WTC11 (cell line): ENCODE results near the gene RARA. TPM values are rescaled to one million over a fixed set of nuclear protein-coding genes. Genes with fewer than 3 reads are reported as not detected.

Source experiments
- ATAC-seq: fragments of 200-7000 bp; cut with Tn5 transposase; 2 replicates; pipeline ENCODE4 v1.10.0; 2021; ENCODE audit warnings: mild to moderate bottlenecking, moderate library complexity
- CTCF ChIA-PET: fragments of 300-600 bp; sonication (Branson Sonifier 250); formaldehyde crosslinking; loops from one replicate; lab custom pipeline; 2021; ENCODE audit warnings: antibody characterized with exemption; lab: Charles Lee
- POLR2A ChIA-PET: fragments of 350-600 bp; sonication (Branson Sonifier 250); formaldehyde crosslinking; loops from one replicate; lab custom pipeline; 2021; ENCODE audit warnings: antibody characterized with exemption; lab: Charles Lee
- DNase-seq: peaks from one replicate; pipeline ENCODE4 v3.0.0; 2021; ENCODE audit warnings: low spot score
- H3K27ac Mint-ChIP-seq: 2 replicates; pipeline ENCODE4 v1.8.0; 2021; ENCODE audit warnings: mixed read lengths
- H3K27me3 Mint-ChIP-seq: 2 replicates; pipeline ENCODE4 v1.8.0; 2021; ENCODE audit warnings: low read depth, mild to moderate bottlenecking, moderate library complexity, mixed read lengths
- H3K36me3 Mint-ChIP-seq: 2 replicates; pipeline ENCODE4 v1.8.0; 2021; ENCODE audit warnings: mixed read lengths
- H3K4me1 Mint-ChIP-seq: 2 replicates; pipeline ENCODE4 v1.8.0; 2022; ENCODE audit warnings: mixed read lengths
- H3K4me3 Mint-ChIP-seq: 2 replicates; pipeline ENCODE4 v1.8.0; 2021; ENCODE audit warnings: mild to moderate bottlenecking, moderate library complexity, mixed read lengths
- H3K9me3 Mint-ChIP-seq: 2 replicates; pipeline ENCODE4 v1.8.0; 2021; ENCODE audit warnings: mixed read lengths
- ARID4B ChIP-seq: sonication (generic); formaldehyde crosslinking; IDR thresholded peaks from 2 replicates; pipeline ENCODE4 v1.8.0; 2023; ENCODE audit warnings: missing genetic modification reagents, mild to moderate bottlenecking, borderline replicate concordance
- FOXP1 ChIP-seq: sonication (generic); formaldehyde crosslinking; IDR thresholded peaks from 2 replicates; pipeline ENCODE4 v1.8.0; 2022; ENCODE audit warnings: missing genetic modification reagents, mild to moderate bottlenecking, moderate library complexity, borderline replicate concordance
- GRHL2 ChIP-seq: fragments of 250-450 bp; sonication (Bioruptor Pico); IDR thresholded peaks from 2 replicates; pipeline ENCODE4 v1.8.0; 2022; ENCODE audit warnings: mild to moderate bottlenecking, moderate library complexity; ENCODE audit not compliant: insufficient replicate concordance, severe bottlenecking
- IRF1 ChIP-seq: sonication (generic); formaldehyde crosslinking; IDR thresholded peaks from 2 replicates; pipeline ENCODE4 v1.8.0; 2023; ENCODE audit warnings: missing genetic modification reagents
- IRF2 ChIP-seq: sonication (generic); formaldehyde crosslinking; IDR thresholded peaks from 2 replicates; pipeline ENCODE4 v1.8.0; 2022; ENCODE audit warnings: low read depth, missing genetic modification reagents, borderline replicate concordance
- KAT7 ChIP-seq: sonication (generic); formaldehyde crosslinking; IDR thresholded peaks from 2 replicates; pipeline ENCODE4 v1.8.1; 2023; ENCODE audit warnings: missing genetic modification reagents, mild to moderate bottlenecking, borderline replicate concordance
- MYBL2 ChIP-seq: sonication (generic); formaldehyde crosslinking; IDR thresholded peaks from 2 replicates; pipeline ENCODE4 v1.8.1; 2023; ENCODE audit warnings: mild to moderate bottlenecking, moderate library complexity, missing genetic modification reagents
- NR1H2 ChIP-seq: sonication (generic); formaldehyde crosslinking; IDR thresholded peaks from 2 replicates; pipeline ENCODE4 v1.9.0; 2021; ENCODE audit warnings: mild to moderate bottlenecking, moderate library complexity, missing genetic modification reagents
- SMAD4 ChIP-seq: sonication (generic); formaldehyde crosslinking; IDR thresholded peaks from 2 replicates; pipeline ENCODE4 v1.8.0; 2022; ENCODE audit warnings: mild to moderate bottlenecking, missing genetic modification reagents
- SP1 ChIP-seq: sonication (generic); formaldehyde crosslinking; conservative IDR thresholded peaks from 2 replicates; pipeline ENCODE4 v1.8.1; 2022; ENCODE audit warnings: missing genetic modification reagents
- ZNF281 ChIP-seq: sonication (generic); formaldehyde crosslinking; IDR thresholded peaks from 2 replicates; pipeline ENCODE4 v1.8.0; 2023; ENCODE audit warnings: mild to moderate bottlenecking, missing genetic modification reagents
- total RNA-seq: library from RNA; stranded (reverse); gene quantifications from 3 replicates; pipeline ENCODE4 v1.2.3, GENCODE V29; 2021
- TF ChIP-seq, protein P1 (sequence below): fragments of 250-450 bp; sonication (Bioruptor Pico); IDR thresholded peaks from 2 replicates; pipeline ENCODE4 v1.9.0; 2021; ENCODE audit warnings: mild to moderate bottlenecking, borderline replicate concordance
- TF ChIP-seq, protein P2 (sequence below): sonication (generic); formaldehyde crosslinking; IDR thresholded peaks from 2 replicates; pipeline ENCODE4 v1.8.0; 2022; ENCODE audit warnings: mild to moderate bottlenecking, missing genetic modification reagents
- TF ChIP-seq, protein P3 (sequence below): sonication (generic); formaldehyde crosslinking; IDR thresholded peaks from 2 replicates; pipeline ENCODE4 v1.8.1; 2022; ENCODE audit warnings: missing genetic modification reagents, borderline replicate concordance
- TF ChIP-seq, protein P4 (sequence below): sonication (generic); formaldehyde crosslinking; IDR thresholded peaks from 2 replicates; pipeline ENCODE4 v1.8.1; 2022; ENCODE audit warnings: low read depth, mild to moderate bottlenecking, moderate library complexity, missing genetic modification reagents, borderline replicate concordance

RARA gene
- total RNA-seq, 1 experiment from 2014 or later: 20.7 TPM

GRCh38 chr17:40316571-40317344 lies 7.8 kb downstream of the RARA start (continued):
- TF ChIP-seq, protein P1, sequence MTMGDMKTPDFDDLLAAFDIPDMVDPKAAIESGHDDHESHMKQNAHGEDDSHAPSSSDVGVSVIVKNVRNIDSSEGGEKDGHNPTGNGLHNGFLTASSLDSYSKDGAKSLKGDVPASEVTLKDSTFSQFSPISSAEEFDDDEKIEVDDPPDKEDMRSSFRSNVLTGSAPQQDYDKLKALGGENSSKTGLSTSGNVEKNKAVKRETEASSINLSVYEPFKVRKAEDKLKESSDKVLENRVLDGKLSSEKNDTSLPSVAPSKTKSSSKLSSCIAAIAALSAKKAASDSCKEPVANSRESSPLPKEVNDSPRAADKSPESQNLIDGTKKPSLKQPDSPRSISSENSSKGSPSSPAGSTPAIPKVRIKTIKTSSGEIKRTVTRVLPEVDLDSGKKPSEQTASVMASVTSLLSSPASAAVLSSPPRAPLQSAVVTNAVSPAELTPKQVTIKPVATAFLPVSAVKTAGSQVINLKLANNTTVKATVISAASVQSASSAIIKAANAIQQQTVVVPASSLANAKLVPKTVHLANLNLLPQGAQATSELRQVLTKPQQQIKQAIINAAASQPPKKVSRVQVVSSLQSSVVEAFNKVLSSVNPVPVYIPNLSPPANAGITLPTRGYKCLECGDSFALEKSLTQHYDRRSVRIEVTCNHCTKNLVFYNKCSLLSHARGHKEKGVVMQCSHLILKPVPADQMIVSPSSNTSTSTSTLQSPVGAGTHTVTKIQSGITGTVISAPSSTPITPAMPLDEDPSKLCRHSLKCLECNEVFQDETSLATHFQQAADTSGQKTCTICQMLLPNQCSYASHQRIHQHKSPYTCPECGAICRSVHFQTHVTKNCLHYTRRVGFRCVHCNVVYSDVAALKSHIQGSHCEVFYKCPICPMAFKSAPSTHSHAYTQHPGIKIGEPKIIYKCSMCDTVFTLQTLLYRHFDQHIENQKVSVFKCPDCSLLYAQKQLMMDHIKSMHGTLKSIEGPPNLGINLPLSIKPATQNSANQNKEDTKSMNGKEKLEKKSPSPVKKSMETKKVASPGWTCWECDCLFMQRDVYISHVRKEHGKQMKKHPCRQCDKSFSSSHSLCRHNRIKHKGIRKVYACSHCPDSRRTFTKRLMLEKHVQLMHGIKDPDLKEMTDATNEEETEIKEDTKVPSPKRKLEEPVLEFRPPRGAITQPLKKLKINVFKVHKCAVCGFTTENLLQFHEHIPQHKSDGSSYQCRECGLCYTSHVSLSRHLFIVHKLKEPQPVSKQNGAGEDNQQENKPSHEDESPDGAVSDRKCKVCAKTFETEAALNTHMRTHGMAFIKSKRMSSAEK (CRISPR knock-in tag): no peak
- TF ChIP-seq ARID4B (CRISPR knock-in tag) (0 out of 2 replicates have a peak, but pooled peaks have one; percentile 26), GRHL2 (CRISPR knock-in tag) (no peak)
- TF ChIP-seq, protein P2, sequence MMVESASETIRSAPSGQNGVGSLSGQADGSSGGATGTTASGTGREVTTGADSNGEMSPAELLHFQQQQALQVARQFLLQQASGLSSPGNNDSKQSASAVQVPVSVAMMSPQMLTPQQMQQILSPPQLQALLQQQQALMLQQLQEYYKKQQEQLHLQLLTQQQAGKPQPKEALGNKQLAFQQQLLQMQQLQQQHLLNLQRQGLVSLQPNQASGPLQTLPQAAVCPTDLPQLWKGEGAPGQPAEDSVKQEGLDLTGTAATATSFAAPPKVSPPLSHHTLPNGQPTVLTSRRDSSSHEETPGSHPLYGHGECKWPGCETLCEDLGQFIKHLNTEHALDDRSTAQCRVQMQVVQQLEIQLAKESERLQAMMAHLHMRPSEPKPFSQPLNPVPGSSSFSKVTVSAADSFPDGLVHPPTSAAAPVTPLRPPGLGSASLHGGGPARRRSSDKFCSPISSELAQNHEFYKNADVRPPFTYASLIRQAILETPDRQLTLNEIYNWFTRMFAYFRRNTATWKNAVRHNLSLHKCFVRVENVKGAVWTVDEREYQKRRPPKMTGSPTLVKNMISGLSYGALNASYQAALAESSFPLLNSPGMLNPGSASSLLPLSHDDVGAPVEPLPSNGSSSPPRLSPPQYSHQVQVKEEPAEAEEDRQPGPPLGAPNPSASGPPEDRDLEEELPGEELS (CRISPR knock-in tag): no peak
- TF ChIP-seq, all 79 proteins: peak for 4

- ATAC-seq: peak; percentile 45
- Mint-ChIP-seq H3K4me1 (peaks cover 73% of the 10 kb centered on the region), H3K9me3 (no peaks in the 10 kb centered on the region), H3K4me3 (peak overlapping the region; percentile 90), H3K27me3 (peaks cover 22% of the 10 kb centered on the region), H3K27ac (peak overlapping the region; percentile 97; the same call in 1 of the 2 replicates), H3K36me3 (no peaks in the 10 kb centered on the region)
- POLR2A ChIA-PET: interaction anchor here (1.1 to 2.0 kb wide), 3 partner anchors 10 to 31 kb away, joined by 3 to 17 read pairs (median 5); no protein-coding TSS in a partner anchor
- DNase-seq: peak; percentile 78
- CTCF ChIA-PET: interaction anchor here (0.7 to 3.5 kb wide), 42 partner anchors 9 to 1422 kb away, joined by 3 to 117 read pairs (median 4); partner anchors contain the start of genes CDC6, GJD3, RARA and TOP2A
- TF ChIP-seq NR1H2: no peak
- no peak for TF ChIP-seq MYBL2 (CRISPR knock-in tag)
- TF ChIP-seq SP1 (CRISPR knock-in tag): no peak
- no peak for TF ChIP-seq SMAD4
- TF ChIP-seq, protein P3, sequence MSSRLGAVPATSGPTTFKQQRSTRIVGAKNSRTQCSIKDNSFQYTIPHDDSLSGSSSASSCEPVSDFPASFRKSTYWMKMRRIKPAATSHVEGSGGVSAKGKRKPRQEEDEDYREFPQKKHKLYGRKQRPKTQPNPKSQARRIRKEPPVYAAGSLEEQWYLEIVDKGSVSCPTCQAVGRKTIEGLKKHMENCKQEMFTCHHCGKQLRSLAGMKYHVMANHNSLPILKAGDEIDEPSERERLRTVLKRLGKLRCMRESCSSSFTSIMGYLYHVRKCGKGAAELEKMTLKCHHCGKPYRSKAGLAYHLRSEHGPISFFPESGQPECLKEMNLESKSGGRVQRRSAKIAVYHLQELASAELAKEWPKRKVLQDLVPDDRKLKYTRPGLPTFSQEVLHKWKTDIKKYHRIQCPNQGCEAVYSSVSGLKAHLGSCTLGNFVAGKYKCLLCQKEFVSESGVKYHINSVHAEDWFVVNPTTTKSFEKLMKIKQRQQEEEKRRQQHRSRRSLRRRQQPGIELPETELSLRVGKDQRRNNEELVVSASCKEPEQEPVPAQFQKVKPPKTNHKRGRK: no peak
- TF ChIP-seq IRF2 (CRISPR knock-in tag): no peak
- no peak for TF ChIP-seq IRF1
- no peak for TF ChIP-seq ZNF281
- TF ChIP-seq, protein P4, sequence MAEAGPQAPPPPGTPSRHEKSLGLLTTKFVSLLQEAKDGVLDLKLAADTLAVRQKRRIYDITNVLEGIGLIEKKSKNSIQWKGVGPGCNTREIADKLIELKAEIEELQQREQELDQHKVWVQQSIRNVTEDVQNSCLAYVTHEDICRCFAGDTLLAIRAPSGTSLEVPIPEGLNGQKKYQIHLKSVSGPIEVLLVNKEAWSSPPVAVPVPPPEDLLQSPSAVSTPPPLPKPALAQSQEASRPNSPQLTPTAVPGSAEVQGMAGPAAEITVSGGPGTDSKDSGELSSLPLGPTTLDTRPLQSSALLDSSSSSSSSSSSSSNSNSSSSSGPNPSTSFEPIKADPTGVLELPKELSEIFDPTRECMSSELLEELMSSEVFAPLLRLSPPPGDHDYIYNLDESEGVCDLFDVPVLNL (CRISPR knock-in tag): no peak
- no peak for TF ChIP-seq KAT7 (CRISPR knock-in tag)
- no peak for TF ChIP-seq FOXP1 (CRISPR knock-in tag)
Observed at GRCh38 chr17:40317345-40317873, 8.4 kb downstream of the RARA start.
